Adrenal gland (tissue), 12 donors: ENCODE data around the gene CHAC1. TPM values are rescaled to one million over a fixed set of nuclear protein-coding genes. Genes with fewer than 3 reads are reported as not detected.

ENCODE experiments used
- DNase-seq, 7 donors: peaks; one replicate each; pipeline ENCODE4 v3.0.0-alpha.2; 2019 to 2020
- H3K27ac ChIP-seq, 5 donors: fragments of 200-600 bp; sonication (generic) in 4 of 5; 1 replicate in 3 of 5; 2 replicates in 2 of 5; pipeline versions ENCODE4 v1.5.1 to v1.8.0; 2016 to 2020; ENCODE audit warnings: mild to moderate bottlenecking in 1 of 5
- H3K27me3 ChIP-seq: fragments of 200-600 bp; 2 replicates; pipeline ENCODE4 v1.8.0; 2021
- H3K36me3 ChIP-seq, 2 donors: fragments of 200-600 bp; replicated peaks in 1 of 2; 1 replicate in 1 of 2; 2 replicates in 1 of 2; pipeline versions ENCODE4 v1.5.1 to v1.8.0; 2018 to 2022
- H3K4me1 ChIP-seq, 2 donors: fragments of 200-600 bp; replicated peaks in 1 of 2; 1 replicate in 1 of 2; 2 replicates in 1 of 2; pipeline versions ENCODE4 v1.5.1 to v1.8.0; 2018 to 2021
- H3K4me3 ChIP-seq, 4 donors: fragments of 200-600 bp; sonication (generic) in 3 of 4; one replicate each; pipeline ENCODE4 v1.5.1; 2016 to 2018
- H3K9me3 ChIP-seq, 3 donors: fragments of 200-600 bp; sonication (generic) in 1 of 3; replicated peaks in 1 of 3; 1 replicate in 2 of 3; 2 replicates in 1 of 3; pipeline versions ENCODE4 v1.5.1 to v1.8.0; 2016 to 2021
- CTCF ChIP-seq, 6 experiments: fragments of 450-650 bp in 4 of 6; fragments of 200-600 bp in 2 of 6; sonication (generic) in 1 of 6; IDR thresholded peaks; 1 replicate in 5 of 6; 2 replicates in 1 of 6; pipeline versions ENCODE4 v1.5.1 to v1.8.0; 2016 to 2021; ENCODE audit warnings: antibody characterized with exemption in 6 of 6, mild to moderate bottlenecking in 2 of 6, moderate library complexity in 1 of 6
- POLR2A ChIP-seq, 2 donors: fragments of 450-650 bp; IDR thresholded peaks; one replicate each; pipeline ENCODE4 v1.6.1; 2017; ENCODE audit warnings: antibody characterized with exemption in 2 of 2, mild to moderate bottlenecking in 2 of 2, moderate library complexity in 1 of 2
- WGBS, 4 donors: extraction: QIAGEN DNeasy Blood & Tissue Kit in 2 of 4; methylation state at CpG; one replicate each; pipeline versions ENCODE4 v1.1.5 to v1.1.7; 2013 to 2017; 5-methylcytosine and 5-hydroxymethylcytosine counted together
- intact Hi-C, 2 donors: fragments of 100-400 bp; cut with DNase I; formaldehyde crosslinking; loops; one replicate each; pipeline versions ENCODE4 v1.14.1 to v1.15.0; 2022 to 2023
- polyA plus RNA-seq, 3 donors: library from polyadenylated mRNA; stranded (reverse); fragments of 200-250 nt in 2 of 3; fragments of 350-450 nt in 1 of 3; fragmentation: Illumina TruSeq in 1 of 3; extraction: RNeasy Lipid Tissue Mini Kit (QIAGEN cat#74804) in 1 of 3; gene quantifications; one replicate each; pipeline ENCODE4 v1.2.3, GENCODE V29; 2013 to 2014
- total RNA-seq, 9 donors: library from RNA; depleted of rRNA in 4 of 9; stranded (reverse); fragments of >200 nt in 4 of 9; fragments of 120-200 nt in 1 of 9; fragmentation: NEBNext Ultra II Directional in 1 of 9; extraction: Animal tissue kit (Norgen Biotek cat#: 25700) in 1 of 9; gene quantifications; one replicate each; pipeline versions ENCODE4 v1.1.0 to v1.2.4, GENCODE V29; 2013 to 2023
- donor health status: healthy with polysubstance abuse.
- donor health status: Bipolar disorder and iron deficiency.
- donor health status: DM: yes; HTN: yes; CAD: no.
- donor health status: DM: no; HTN: no; CAD: no.
- donor health status: DM: no; HTN: no; CAD: no.
- donor health status: DM: yes; HTN: yes; CAD: no.

Gene CHAC1
- total and polyA plus RNA-seq, 12 donors, result 0.24 to 2.4 (median 1.1) TPM; not detected in 1

GRCh38 chr15:40957581-40958051 is 4.3 kb downstream of the CHAC1 start:
- Histone ChIP-seq H3K27me3 (no peaks in the 10 kb centered on the region), H3K4me3 (no peak overlapping the region), H3K27ac (no peak overlapping the region), H3K4me1 (peaks cover 2 to 11% of the 10 kb centered on the region in 2 donors), H3K9me3 (no peaks in the 10 kb centered on the region), H3K36me3 (no peaks in the 10 kb centered on the region)
- TF ChIP-seq POLR2A (IDR thresholded peaks at IDR 0.05) (no peak), CTCF (IDR thresholded peaks at IDR 0.05) (no peak)
- intact Hi-C loops, result no loop called here
- 67 to 77% (median 75%) methylated on average over 5 to 9 of the region's 9 CpGs for WGBS, 4 donors
- DNase-seq, result peak in 5 of 7 donors; percentile 36 to 64 (median 46)

- Histone ChIP-seq H3K36me3 (no peaks in the 10 kb centered on the region), H3K27ac (no peak overlapping the region), H3K4me1 (peaks cover 0 to 7% of the 10 kb centered on the region in 2 donors), H3K9me3 (no peaks in the 10 kb centered on the region), H3K4me3 (no peak overlapping the region), H3K27me3 (no peaks in the 10 kb centered on the region)
- intact Hi-C loops, result no loop called here
- 87 to 96% (median 91%) methylated on average over 6 of the region's 6 CpGs for WGBS, 4 donors
- TF ChIP-seq POLR2A (IDR thresholded peaks at IDR 0.05) (no peak), CTCF (IDR thresholded peaks at IDR 0.05) (no peak)
- no peak for DNase-seq
Measured at GRCh38 chr15:40958146-40958545, 4.9 kb downstream of the CHAC1 start.

- no peak overlapping the region for H3K27ac ChIP-seq
- no peaks in the 10 kb centered on the region for H3K36me3 ChIP-seq
- DNase-seq, result no peak
- H3K27me3 ChIP-seq, result no peaks in the 10 kb centered on the region
- H3K4me3 ChIP-seq, result no peak overlapping the region
- TF ChIP-seq POLR2A (IDR thresholded peaks at IDR 0.05) (no peak), CTCF (IDR thresholded peaks at IDR 0.05) (no peak)
- 86 to 94% (median 89%) methylated on average over 7 to 8 of the region's 8 CpGs for WGBS, 4 donors
- H3K9me3 ChIP-seq, result no peaks in the 10 kb centered on the region
- intact Hi-C loops, result no loop called here
- H3K4me1 ChIP-seq, result peaks cover 0 to 5% of the 10 kb centered on the region in 2 donors
Measured at GRCh38 chr15:40958723-40959122, 5.5 kb downstream of the CHAC1 start.

- no peak for DNase-seq
- WGBS, 4 donors, result 81 to 85% (median 81%) methylated on average over 22 of the region's 22 CpGs
- TF ChIP-seq POLR2A (IDR thresholded peaks at IDR 0.05) (no peak), CTCF (IDR thresholded peaks at IDR 0.05) (no peak)
- intact Hi-C loops, result no loop called here
- Histone ChIP-seq H3K9me3 (no peaks in the 10 kb centered on the region), H3K27me3 (no peaks in the 10 kb centered on the region), H3K4me3 (no peak overlapping the region), H3K36me3 (no peaks in the 10 kb centered on the region), H3K4me1 (no peaks in the 10 kb centered on the region), H3K27ac (no peak overlapping the region)
Measured at GRCh38 chr15:40959331-40960141, 6.3 kb downstream of the CHAC1 start.
